ENCODE results near the gene TPM4. TPM values are rescaled to one million over a fixed set of nuclear protein-coding genes. Genes with fewer than 3 reads are reported as not detected.

Gene TPM4
- total and polyA plus RNA-seq, 2 of the 13 experiments (the other 11 are each of a cell fraction or from before 2014, with no cell fraction given), result 180 to 188 TPM

GRCh38 chr19:16076154-16076957 lies at the start of gene TPM4 (continued):
- no peak for TF ChIP-seq ZNF749 (CRISPR knock-in tag; IDR thresholded peaks at IDR 0.05; ENCODE audit: borderline replicate concordance)
- no peak for TF ChIP-seq CENPT (CRISPR knock-in tag; IDR thresholded peaks at IDR 0.05; ENCODE audit: low read depth)
- TF ChIP-seq UBTF (CRISPR knock-in tag; IDR thresholded peaks at IDR 0.05), result peak; percentile 75; the same call in 1 of the 2 replicates
- no peak for TF ChIP-seq PAX8 (CRISPR knock-in tag; IDR thresholded peaks at IDR 0.05; ENCODE audit: borderline replicate concordance)
- TF ChIP-seq SKI (IDR thresholded peaks at IDR 0.05; ENCODE audit: partially characterized antibody), result peak; percentile 36
- TF ChIP-seq ZNF761 (CRISPR knock-in tag; conservative IDR thresholded peaks at IDR 0.05), result no peak
- peak; percentile 84 for TF ChIP-seq POGK (CRISPR knock-in tag; conservative IDR thresholded peaks at IDR 0.05)
- TF ChIP-seq SATB2 (CRISPR knock-in tag; IDR thresholded peaks at IDR 0.05), result no peak
- TF ChIP-seq ZNF766 (CRISPR knock-in tag; IDR thresholded peaks at IDR 0.05; ENCODE audit: borderline replicate concordance), result no peak
- TF ChIP-seq ZBTB39 (CRISPR knock-in tag; IDR thresholded peaks at IDR 0.05), result no peak
- no peak for TF ChIP-seq ZNF44 (CRISPR knock-in tag; IDR thresholded peaks at IDR 0.05)
- peak; percentile 17; the same call in 1 of the 2 replicates for TF ChIP-seq TBX2 (CRISPR knock-in tag; IDR thresholded peaks at IDR 0.05; ENCODE audit: borderline replicate concordance)
- TF ChIP-seq ZNF704 (CRISPR knock-in tag; IDR thresholded peaks at IDR 0.05; ENCODE audit: borderline replicate concordance), result no peak
- TF ChIP-seq ZNF274 (CRISPR knock-in tag; IDR thresholded peaks at IDR 0.05), result no peak
- no peak for TF ChIP-seq ZNF879 (CRISPR knock-in tag; IDR thresholded peaks at IDR 0.05)
- no peak; a peak in 2 of 4 replicates for TF ChIP-seq HMGXB4 (CRISPR knock-in tag; IDR thresholded peaks at IDR 0.05; ENCODE audit: borderline replicate concordance in 1 of 2, low read depth in 1 of 2)
- TF ChIP-seq ARNT2 (CRISPR knock-in tag; IDR thresholded peaks at IDR 0.05; ENCODE audit: low read depth), result peak; percentile 67
- TF ChIP-seq ZNF30 (CRISPR knock-in tag; IDR thresholded peaks at IDR 0.05), result no peak

Data from HepG2 (cell line).